RPMI7951 (cell line): ENCODE data around the gene HADHA. TPM values are rescaled to one million over a fixed set of nuclear protein-coding genes. Genes with fewer than 3 reads are reported as not detected.
"Not testable (repeated sequence)": the region's sequence is repeated elsewhere in the genome, so short reads cannot be mapped to it uniquely, and the experiment has no call there.

Experiments
- DNase-seq: peaks from one replicate; pipeline ENCODE4 v3.0.0-alpha.2; 2012; ENCODE audit warnings: low read depth
- total RNA-seq: library from RNA; depleted of rRNA; stranded (reverse); fragments of >200 nt; shearing (Covaris generic); gene quantifications from 2 replicates; pipeline ENCODE4 v1.2.3, GENCODE V29; 2014; rRNA removed

HADHA gene
- total RNA-seq, result 148 and 164 TPM in 2 replicates

GRCh38 chr2:26244309-26245230 lies at the start of gene HADHA, which contains the start of gene HADHB:
Gene HADHA (minus strand): TSS chr2:26244632. CDS start chr2:26244596, 36 bp downstream.
Gene HADHB (plus strand): TSS chr2:26244939. CDS start chr2:26254255, 9,316 bp downstream.
- peak; percentile 93 for DNase-seq

- DNase-seq, result no peak
These were observed 48.2 kb upstream of the HADHA start for GRCh38 chr2:26292646-26293045.

GRCh38 chr2:26290001-26290400 lies 45.6 kb upstream of the HADHA start:
- no peak for DNase-seq

- no peak for DNase-seq
These were observed 41.5 kb upstream of the HADHA start for GRCh38 chr2:26285931-26286330.

GRCh38 chr2:26284132-26284531 lies 39.7 kb upstream of the HADHA start:
- DNase-seq, result peak; percentile 8

GRCh38 chr2:26283606-26284005 lies 39.2 kb upstream of the HADHA start:
- no peak for DNase-seq

- no peak for DNase-seq
These were observed 36.8 kb upstream of the HADHA start for GRCh38 chr2:26281226-26281625.

GRCh38 chr2:26279886-26280285 lies 35.5 kb upstream of the HADHA start:
- no peak for DNase-seq

- DNase-seq, result no peak
These were observed 32.2 kb upstream of the HADHA start for GRCh38 chr2:26276484-26277227.

GRCh38 chr2:26274058-26274613 lies 29.7 kb upstream of the HADHA start:
- DNase-seq, result peak; percentile 83

GRCh38 chr2:26273501-26273900 lies 29.1 kb upstream of the HADHA start:
- no peak for DNase-seq

- no peak for DNase-seq
These were observed 25.9 kb upstream of the HADHA start for GRCh38 chr2:26270373-26270772.

GRCh38 chr2:26269571-26270158 lies 25.2 kb upstream of the HADHA start:
- DNase-seq, result no peak

GRCh38 chr2:26268670-26269385 lies 24.4 kb upstream of the HADHA start:
- DNase-seq, result not testable (repeated sequence)

- DNase-seq, result peak; percentile 28
These were observed 23.8 kb upstream of the HADHA start for GRCh38 chr2:26268213-26268612.

- not testable (repeated sequence) for DNase-seq
These were observed 14.4 kb upstream of the HADHA start for GRCh38 chr2:26258836-26259235.

- no peak for DNase-seq
These were observed 11.4 kb upstream of the HADHA start for GRCh38 chr2:26255759-26256384.

GRCh38 chr2:26251893-26252292 lies 7.5 kb upstream of the HADHA start:
- DNase-seq, result no peak

GRCh38 chr2:26249625-26250024 lies 5.2 kb upstream of the HADHA start:
- no peak for DNase-seq

- DNase-seq, result peak; percentile 78
These were observed 2.4 kb upstream of the HADHA start for GRCh38 chr2:26246818-26247217.

- DNase-seq, result peak; percentile 37
These were observed 1.4 kb upstream of the HADHA start for GRCh38 chr2:26245810-26246209.
